SH-SY5Y (cell line): Measurements from ENCODE around the gene CCSER2.

Source experiments
- GATA2 ChIP-seq: IDR thresholded peaks from 2 replicates; pipeline ENCODE4 v1.6.1; 2011; ENCODE audit warnings: mild to moderate bottlenecking, low read depth, low read length
- GATA3 ChIP-seq: IDR thresholded peaks from 2 replicates; pipeline ENCODE4 v1.6.1; 2011; ENCODE audit warnings: low read depth, mild to moderate bottlenecking, low read length, moderate library complexity

GRCh38 chr10:84405662-84406061 lies 77.3 kb downstream of the CCSER2 start:
- no peak for TF ChIP-seq GATA2
- TF ChIP-seq GATA3: no peak
